ENCODE measurements around the gene ADCK1. TPM values are rescaled to one million over a fixed set of nuclear protein-coding genes. Genes with fewer than 3 reads are reported as not detected.
A peak's percentile ranks its signal among the peaks of the same experiment; 100 is the strongest.

The ADCK1 gene
- total RNA-seq, 1 experiment from 2014 or later: 12.2 TPM

DNA sequence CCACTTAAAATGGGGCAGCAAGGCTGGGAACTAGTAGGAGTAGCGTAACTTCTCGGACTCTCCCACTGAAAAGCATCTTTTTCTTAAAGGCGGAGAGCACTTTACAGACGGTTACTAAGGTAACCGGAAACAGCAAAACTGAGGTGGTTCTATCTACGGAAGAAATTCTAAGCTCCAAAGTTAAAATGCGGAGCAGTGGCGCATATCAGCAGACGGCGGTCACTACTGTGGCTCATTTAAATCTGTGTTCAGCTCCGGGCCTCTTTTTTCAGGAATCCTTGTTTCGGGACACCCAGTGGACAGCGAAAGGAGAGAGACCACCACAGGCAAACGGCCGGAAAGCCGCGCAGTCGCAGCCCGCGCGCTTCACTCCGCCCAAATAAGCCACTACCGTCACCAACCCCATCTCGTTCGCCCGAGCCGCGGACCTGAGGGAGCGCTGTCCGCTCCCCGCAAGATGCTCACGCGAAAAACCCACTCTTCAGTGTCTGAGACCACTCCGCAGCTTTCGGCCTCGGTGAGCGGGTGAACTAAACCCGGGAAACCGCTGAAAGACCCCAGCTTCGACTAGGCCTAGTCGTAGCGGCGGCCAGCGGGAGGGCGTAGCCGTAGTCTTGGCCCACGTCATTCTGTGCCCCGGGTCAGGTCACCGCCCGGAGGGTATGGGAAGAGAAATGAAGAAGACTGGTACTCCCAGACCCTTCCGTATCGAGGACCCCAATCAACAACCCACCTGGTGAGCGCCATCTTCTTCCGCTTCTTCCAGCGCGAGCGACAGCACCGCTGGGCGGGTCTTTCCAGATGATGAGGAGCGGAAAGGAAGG, 39.3 kb upstream of the ADCK1 start, which contains the start of gene SNW1:
Gene SNW1 (minus strand): TSS at position 776 of the 824 bp plus-strand sequence. CDS start 29 bp downstream, at position 747.
- Mint-ChIP-seq H3K36me3 (ENCODE audit: insufficient read depth in 1 of 3, low read depth in 3 of 3) (peaks cover 6 to 25% (median 15%) of the 10 kb centered on the region in 3 experiments; a peak in 6 of 7 replicates), H3K9me3 (no peaks in the 10 kb centered on the region), H3K27ac (peak within 1 kb of the TSS; percentile 96 to 99 (median 99)), H3K4me1 (peaks cover 30 to 35% of the 10 kb centered on the region in 2 experiments), H3K4me3 (peak within 1 kb of the TSS; percentile 97 to 98), H3K27me3 (ENCODE audit: low read depth) (no peaks in the 10 kb centered on the region)
- 0 out of 2 replicates have a peak within 1 kb of the TSS, but pooled peaks have one; percentile 24 for H2BK15ac ChIP-seq (ENCODE audit: low read depth, low read length)
- peak within 1 kb of the TSS; percentile 20 for H2BK5ac ChIP-seq (ENCODE audit: insufficient read length, low read length)
- H3K23me2 ChIP-seq (ENCODE audit: insufficient read length, low read depth, low read length, poor library complexity, severe bottlenecking): peaks cover 7% of the 10 kb centered on the region
- H3K79me1 ChIP-seq (ENCODE audit: insufficient read depth, low read depth, low read length, poor library complexity, severe bottlenecking): peaks cover 6% of the 10 kb centered on the region
- no peak within 1 kb of the TSS for H3K23ac ChIP-seq (ENCODE audit: insufficient read length, low read depth, low read length)
- H3K4ac ChIP-seq (ENCODE audit: low read depth, low read length): peak within 1 kb of the TSS; percentile 74; the same call in 1 of the 2 replicates
- H3K4me2 ChIP-seq (ENCODE audit: insufficient read depth, insufficient read length, low read length): peak within 1 kb of the TSS; percentile 84
- H3K9ac ChIP-seq (ENCODE audit: extremely low read depth, insufficient read length, low read length): peak within 1 kb of the TSS; percentile 96
- no peak within 1 kb of the TSS for H4K91ac ChIP-seq (ENCODE audit: insufficient read length, low read depth, low read length)
- no CpG with 5 or more reads among the region's 60 CpGs for WGBS (ENCODE audit: extremely low coverage, insufficient read length, low lambda C conversion rate)
- peak within 1 kb of the TSS; percentile 41 for H2AFZ ChIP-seq (ENCODE audit: low read length)
- H2BK20ac ChIP-seq (ENCODE audit: low read depth, low read length, poor library complexity, severe bottlenecking): no peak within 1 kb of the TSS
- H4K8ac ChIP-seq (replicated peaks; ENCODE audit: insufficient read length, low read depth, low read length): no peak within 1 kb of the TSS
- H4K20me1 ChIP-seq (ENCODE audit: control insufficient read depth, insufficient read depth, insufficient read length): no peaks in the 10 kb centered on the region
- no peaks in the 10 kb centered on the region for H3K4me1 ChIP-seq (ENCODE audit: insufficient read depth, low read length)
- no peak within 1 kb of the TSS for H3T11ph ChIP-seq (ENCODE audit: low read length)
- no peaks in the 10 kb centered on the region for H3K9me3 ChIP-seq (ENCODE audit: control insufficient read depth, low read depth, low read length)
- H2BK120ac ChIP-seq (ENCODE audit: low read depth, low read length, poor library complexity, severe bottlenecking): peak within 1 kb of the TSS; percentile 51
- H3K79me2 ChIP-seq (ENCODE audit: insufficient read depth, low read length): peaks cover 7% of the 10 kb centered on the region; the same call in 1 of the 2 replicates
- peak within 1 kb of the TSS; percentile 97 for H3K14ac ChIP-seq (ENCODE audit: insufficient read depth, low read length)
- H3K27ac ChIP-seq (ENCODE audit: insufficient read length, low read depth, low read length): peak within 1 kb of the TSS; percentile 84
- DNase-seq: peak; percentile 95
- H2BK12ac ChIP-seq (ENCODE audit: insufficient read length, low read depth, low read length): peak within 1 kb of the TSS; percentile 22
- 0 out of 2 replicates have a peak, but pooled peaks cover 2% of the 10 kb centered on the region for H3K27me3 ChIP-seq (ENCODE audit: insufficient read depth, low read length)
- H3K18ac ChIP-seq (ENCODE audit: insufficient read length, low read depth, low read length): peak within 1 kb of the TSS; percentile 98
- TF ChIP-seq, protein P1, sequence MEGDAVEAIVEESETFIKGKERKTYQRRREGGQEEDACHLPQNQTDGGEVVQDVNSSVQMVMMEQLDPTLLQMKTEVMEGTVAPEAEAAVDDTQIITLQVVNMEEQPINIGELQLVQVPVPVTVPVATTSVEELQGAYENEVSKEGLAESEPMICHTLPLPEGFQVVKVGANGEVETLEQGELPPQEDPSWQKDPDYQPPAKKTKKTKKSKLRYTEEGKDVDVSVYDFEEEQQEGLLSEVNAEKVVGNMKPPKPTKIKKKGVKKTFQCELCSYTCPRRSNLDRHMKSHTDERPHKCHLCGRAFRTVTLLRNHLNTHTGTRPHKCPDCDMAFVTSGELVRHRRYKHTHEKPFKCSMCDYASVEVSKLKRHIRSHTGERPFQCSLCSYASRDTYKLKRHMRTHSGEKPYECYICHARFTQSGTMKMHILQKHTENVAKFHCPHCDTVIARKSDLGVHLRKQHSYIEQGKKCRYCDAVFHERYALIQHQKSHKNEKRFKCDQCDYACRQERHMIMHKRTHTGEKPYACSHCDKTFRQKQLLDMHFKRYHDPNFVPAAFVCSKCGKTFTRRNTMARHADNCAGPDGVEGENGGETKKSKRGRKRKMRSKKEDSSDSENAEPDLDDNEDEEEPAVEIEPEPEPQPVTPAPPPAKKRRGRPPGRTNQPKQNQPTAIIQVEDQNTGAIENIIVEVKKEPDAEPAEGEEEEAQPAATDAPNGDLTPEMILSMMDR (conservative IDR thresholded peaks at IDR 0.05): no peak
- H4K5ac ChIP-seq (ENCODE audit: insufficient read length, low read depth, low read length): no peak within 1 kb of the TSS
- H2AK5ac ChIP-seq (ENCODE audit: insufficient read length, low read length): no peak within 1 kb of the TSS
- peak within 1 kb of the TSS; percentile 80 for H3K56ac ChIP-seq (ENCODE audit: insufficient read length, low read depth, low read length)
